SK-N-SH treated with all-trans-retinoic acid at 6 μM for 48 hours (cell line): Measurements from ENCODE around the gene ZNF649.

Experiments
- ESRRG ChIP-seq: fragments of 250-450 bp; sonication (Bioruptor Pico); IDR thresholded peaks from 2 replicates; pipeline ENCODE4 v1.6.1; 2021; ENCODE audit warnings: mild to moderate bottlenecking
- TCF4 ChIP-seq: fragments of 250-450 bp; sonication (Bioruptor Pico); IDR thresholded peaks from 2 replicates; pipeline ENCODE4 v1.8.0; 2021; ENCODE audit warnings: mild to moderate bottlenecking, moderate library complexity, borderline replicate concordance
- TOX ChIP-seq: fragments of 250-450 bp; sonication (Bioruptor Pico); IDR thresholded peaks from 2 replicates; pipeline ENCODE4 v1.8.0; 2021; ENCODE audit warnings: mild to moderate bottlenecking, moderate library complexity, borderline replicate concordance
- ZFP3 ChIP-seq: fragments of 250-450 bp; sonication (Bioruptor Pico); IDR thresholded peaks from 2 replicates; pipeline ENCODE4 v1.5.0; 2020; ENCODE audit warnings: mild to moderate bottlenecking, moderate library complexity
- ZNF70 ChIP-seq: fragments of 450-650 bp; formaldehyde crosslinking; IDR thresholded peaks from 2 replicates; pipeline ENCODE4 v1.5.0; 2020; ENCODE audit warnings: mild to moderate bottlenecking, moderate library complexity
- ZNF8 ChIP-seq: fragments of 450-650 bp; formaldehyde crosslinking; IDR thresholded peaks from 2 replicates; pipeline ENCODE4 v1.5.0; 2020; ENCODE audit warnings: mild to moderate bottlenecking, moderate library complexity
- TF ChIP-seq, protein P1 (sequence below): fragments of 250-450 bp; sonication (Bioruptor Pico); IDR thresholded peaks from 2 replicates; pipeline ENCODE4 v1.5.1; 2020; ENCODE audit warnings: low read depth, mild to moderate bottlenecking, moderate library complexity

DNA sequence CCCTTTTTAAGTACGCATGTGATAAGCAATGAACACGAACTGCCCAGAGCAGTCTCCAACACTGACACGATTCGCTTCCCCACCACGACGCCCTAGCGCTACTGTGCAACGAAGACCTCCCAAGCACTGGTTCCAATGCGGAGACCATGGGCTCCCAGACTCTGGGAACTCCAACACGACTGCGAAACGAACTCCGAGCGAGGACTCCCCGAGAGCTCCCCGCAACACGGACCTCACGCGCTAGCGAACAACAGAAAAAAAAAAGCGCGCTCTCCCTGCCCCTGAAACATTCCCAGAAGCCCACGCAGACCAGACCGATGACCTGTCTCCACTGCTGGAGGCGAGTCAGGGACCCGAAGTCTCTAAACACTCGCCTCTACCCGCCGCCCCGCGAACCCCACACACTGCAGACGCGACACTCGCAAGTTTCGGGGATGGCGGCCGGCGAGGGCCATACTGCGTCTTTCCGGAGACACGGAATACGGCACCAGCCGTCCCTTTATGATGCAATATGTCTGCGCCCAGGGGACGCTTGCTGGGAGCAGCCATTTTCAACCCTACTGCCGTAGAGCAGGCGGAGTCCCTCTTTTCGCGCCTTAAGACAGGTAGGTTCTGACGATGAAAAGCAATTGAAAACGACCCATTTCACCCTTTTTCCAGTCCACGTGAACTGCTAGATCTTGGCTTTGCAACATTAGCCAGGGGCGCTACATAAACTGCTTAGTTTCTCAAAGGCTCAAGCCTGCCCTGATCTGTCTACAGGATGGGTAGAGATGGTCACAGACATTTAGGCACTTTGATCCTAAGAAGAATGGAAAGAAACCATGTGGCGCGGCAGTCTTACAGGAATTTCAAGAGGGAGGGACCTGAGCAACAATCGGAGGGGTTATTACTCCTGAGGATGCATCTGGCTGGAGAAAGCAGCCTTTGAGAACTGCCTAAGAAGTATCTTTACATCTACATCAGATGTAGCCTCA, 17.0 kb downstream of the ZNF649 start, which contains the start of gene ZNF577:
- no peak for TF ChIP-seq ZNF70
- TF ChIP-seq ESRRG, result no peak
- TF ChIP-seq TOX, result no peak
- TF ChIP-seq ZNF8 (CRISPR knock-in tag), result no peak
- no peak for TF ChIP-seq TCF4 (CRISPR knock-in tag)
- TF ChIP-seq, protein P1, sequence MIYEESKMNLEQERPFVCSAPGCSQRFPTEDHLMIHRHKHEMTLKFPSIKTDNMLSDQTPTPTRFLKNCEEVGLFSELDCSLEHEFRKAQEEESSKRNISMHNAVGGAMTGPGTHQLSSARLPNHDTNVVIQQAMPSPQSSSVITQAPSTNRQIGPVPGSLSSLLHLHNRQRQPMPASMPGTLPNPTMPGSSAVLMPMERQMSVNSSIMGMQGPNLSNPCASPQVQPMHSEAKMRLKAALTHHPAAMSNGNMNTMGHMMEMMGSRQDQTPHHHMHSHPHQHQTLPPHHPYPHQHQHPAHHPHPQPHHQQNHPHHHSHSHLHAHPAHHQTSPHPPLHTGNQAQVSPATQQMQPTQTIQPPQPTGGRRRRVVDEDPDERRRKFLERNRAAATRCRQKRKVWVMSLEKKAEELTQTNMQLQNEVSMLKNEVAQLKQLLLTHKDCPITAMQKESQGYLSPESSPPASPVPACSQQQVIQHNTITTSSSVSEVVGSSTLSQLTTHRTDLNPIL (CRISPR knock-in tag), result no peak
- no peak for TF ChIP-seq ZFP3 (CRISPR knock-in tag)
